Trophoblast cell (in vitro differentiated cells and primary cell): ENCODE measurements around the gene IRS1.
A peak's percentile ranks its signal among the peaks of the same experiment; 100 is the strongest.

Experiments used
- DNase-seq, 2 donors: peaks; one replicate each; pipeline ENCODE4 v3.0.0-alpha.2; 2016
- H2AFZ ChIP-seq: 2 replicates; pipeline ENCODE4 v1.6.1; 2013; ENCODE audit warnings: low read length, moderate library complexity, mild to moderate bottlenecking; ENCODE audit not compliant: insufficient read depth, poor library complexity
- H2AK5ac ChIP-seq: 2 replicates; pipeline ENCODE4 v1.6.1; 2013; ENCODE audit warnings: mild to moderate bottlenecking, low read length
- H2BK120ac ChIP-seq: 2 replicates; pipeline ENCODE4 v1.6.1; 2013; ENCODE audit warnings: low read length, mild to moderate bottlenecking, moderate library complexity; ENCODE audit not compliant: insufficient read depth, poor library complexity
- H2BK12ac ChIP-seq: 2 replicates; pipeline ENCODE4 v1.6.1; 2013; ENCODE audit warnings: mild to moderate bottlenecking, low read length, moderate library complexity
- H2BK5ac ChIP-seq: 2 replicates; pipeline ENCODE4 v1.6.1; 2013; ENCODE audit warnings: low read length, low read depth, moderate library complexity, mild to moderate bottlenecking; ENCODE audit not compliant: poor library complexity
- H3K14ac ChIP-seq: 2 replicates; pipeline ENCODE4 v1.6.1; 2013; ENCODE audit warnings: mild to moderate bottlenecking, low read length
- H3K18ac ChIP-seq: 2 replicates; pipeline ENCODE4 v1.6.1; 2013; ENCODE audit warnings: mild to moderate bottlenecking, low read length
- H3K23ac ChIP-seq: 2 replicates; pipeline ENCODE4 v1.6.1; 2013; ENCODE audit warnings: low read length
- H3K27ac ChIP-seq: 2 replicates; pipeline ENCODE4 v1.5.1; 2013; ENCODE audit warnings: low read depth, mild to moderate bottlenecking, inconsistent platforms, low read length, moderate library complexity
- H3K27me3 ChIP-seq: 2 replicates; pipeline ENCODE4 v1.6.1; 2013; ENCODE audit warnings: inconsistent platforms, mild to moderate bottlenecking, low read length, moderate library complexity; ENCODE audit not compliant: insufficient read depth
- H3K36me3 ChIP-seq, 2 experiments: 1 replicate in 1 of 2; 2 replicates in 1 of 2; pipeline ENCODE4 v1.6.1; 2013; ENCODE audit warnings: low read length in 2 of 2, mild to moderate bottlenecking in 2 of 2, moderate library complexity in 1 of 2; ENCODE audit not compliant: insufficient read depth in 2 of 2, control insufficient read depth in 1 of 2
- H3K4ac ChIP-seq: 2 replicates; pipeline ENCODE4 v1.6.1; 2013; ENCODE audit warnings: low read depth, mild to moderate bottlenecking, low read length, moderate library complexity
- H3K4me1 ChIP-seq, 2 experiments: 1 replicate in 1 of 2; 2 replicates in 1 of 2; pipeline ENCODE4 v1.6.1; 2013; ENCODE audit warnings: low read length in 2 of 2, mild to moderate bottlenecking in 2 of 2, moderate library complexity in 1 of 2; ENCODE audit not compliant: insufficient read depth in 2 of 2, control insufficient read depth in 1 of 2
- H3K4me2 ChIP-seq: 2 replicates; pipeline ENCODE4 v1.6.1; 2013; ENCODE audit warnings: inconsistent platforms, mild to moderate bottlenecking, low read length, moderate library complexity
- H3K4me3 ChIP-seq: 2 replicates; pipeline ENCODE4 v1.5.1; 2013; ENCODE audit warnings: mild to moderate bottlenecking, low read depth, low read length, inconsistent platforms
- H3K79me1 ChIP-seq: one replicate; pipeline ENCODE4 v1.6.1; 2013; ENCODE audit warnings: low read length
- H3K79me2 ChIP-seq: 2 replicates; pipeline ENCODE4 v1.6.1; 2013; ENCODE audit warnings: low read length, mild to moderate bottlenecking; ENCODE audit not compliant: control insufficient read depth, insufficient read depth, poor library complexity
- H3K9ac ChIP-seq: 2 replicates; pipeline ENCODE4 v1.6.1; 2013; ENCODE audit warnings: mild to moderate bottlenecking, low read length
- H3K9me3 ChIP-seq: 2 replicates; pipeline ENCODE4 v1.6.1; 2013; ENCODE audit warnings: low read depth, mild to moderate bottlenecking, control low read depth, inconsistent platforms, low read length; ENCODE audit not compliant: insufficient read depth
- H4K12ac ChIP-seq: 2 replicates; pipeline ENCODE4 v1.6.1; 2013; ENCODE audit warnings: low read depth, mild to moderate bottlenecking, low read length, moderate library complexity
- H4K8ac ChIP-seq: 2 replicates; pipeline ENCODE4 v1.6.1; 2013; ENCODE audit warnings: low read depth, mild to moderate bottlenecking, low read length, moderate library complexity
- H4K91ac ChIP-seq: one replicate; pipeline ENCODE4 v1.6.1; 2013; ENCODE audit warnings: low read depth, mild to moderate bottlenecking, low read length, moderate library complexity
- WGBS: extraction: QIAGEN DNeasy Blood & Tissue Kit; methylation state at CpG from one replicate; pipeline ENCODE4 v1.1.7; 2013; ENCODE audit warnings: missing lambda C conversion rate; ENCODE audit not compliant: insufficient read length, insufficient coverage; ENCODE audit errors: extremely low coverage; 5-methylcytosine and 5-hydroxymethylcytosine counted together

The IRS1 gene

DNA sequence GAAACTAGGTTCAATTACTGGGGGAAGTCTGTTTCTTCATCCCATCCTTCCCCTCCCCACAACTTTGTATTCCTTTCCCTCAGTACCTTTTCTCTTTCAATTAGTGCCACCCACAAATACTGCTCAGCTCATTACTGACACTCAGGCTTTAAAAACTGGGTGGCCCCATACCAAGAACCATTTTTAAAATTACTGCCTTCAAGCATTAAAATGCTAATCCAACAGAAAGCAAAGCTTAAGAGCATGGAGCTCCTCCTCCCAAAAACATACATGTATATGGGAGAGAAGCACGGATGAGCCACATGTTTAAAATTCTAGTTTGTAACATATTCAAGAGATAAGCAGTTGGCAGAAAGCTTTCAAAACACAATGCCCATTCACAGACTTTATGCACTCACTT, 44.0 kb downstream of the IRS1 start:
- DNase-seq: peak in 1 of 2 donors; percentile 28
- no CpG with 5 or more reads among the region's 1 CpG for WGBS
- no peaks in the 10 kb centered on the region for H3K27me3 ChIP-seq
- no peak overlapping the region for H2AFZ ChIP-seq
- no peak overlapping the region for H3K9ac ChIP-seq
- H3K4me1 ChIP-seq: peaks cover 7% of the 10 kb centered on the region in 2 experiments
- H2AK5ac ChIP-seq: no peak overlapping the region
- no peak overlapping the region for H3K4me2 ChIP-seq
- H4K91ac ChIP-seq: no peak overlapping the region
- no peak overlapping the region for H4K8ac ChIP-seq
- peaks cover 0 to 2% of the 10 kb centered on the region in 2 experiments for H3K36me3 ChIP-seq
- no peaks in the 10 kb centered on the region for H3K9me3 ChIP-seq
- H3K79me2 ChIP-seq: peaks cover 7% of the 10 kb centered on the region
- H3K4ac ChIP-seq: no peak overlapping the region
- H3K18ac ChIP-seq: no peak overlapping the region
- H3K79me1 ChIP-seq: peaks cover 2% of the 10 kb centered on the region
- no peak overlapping the region for H4K12ac ChIP-seq
- no peak overlapping the region for H3K14ac ChIP-seq
- H2BK120ac ChIP-seq: no peak overlapping the region
- H2BK12ac ChIP-seq: no peak overlapping the region
- no peak overlapping the region for H2BK5ac ChIP-seq
- H3K27ac ChIP-seq: no peak overlapping the region
- H3K23ac ChIP-seq: no peak overlapping the region
- no peak overlapping the region for H3K4me3 ChIP-seq

DNA sequence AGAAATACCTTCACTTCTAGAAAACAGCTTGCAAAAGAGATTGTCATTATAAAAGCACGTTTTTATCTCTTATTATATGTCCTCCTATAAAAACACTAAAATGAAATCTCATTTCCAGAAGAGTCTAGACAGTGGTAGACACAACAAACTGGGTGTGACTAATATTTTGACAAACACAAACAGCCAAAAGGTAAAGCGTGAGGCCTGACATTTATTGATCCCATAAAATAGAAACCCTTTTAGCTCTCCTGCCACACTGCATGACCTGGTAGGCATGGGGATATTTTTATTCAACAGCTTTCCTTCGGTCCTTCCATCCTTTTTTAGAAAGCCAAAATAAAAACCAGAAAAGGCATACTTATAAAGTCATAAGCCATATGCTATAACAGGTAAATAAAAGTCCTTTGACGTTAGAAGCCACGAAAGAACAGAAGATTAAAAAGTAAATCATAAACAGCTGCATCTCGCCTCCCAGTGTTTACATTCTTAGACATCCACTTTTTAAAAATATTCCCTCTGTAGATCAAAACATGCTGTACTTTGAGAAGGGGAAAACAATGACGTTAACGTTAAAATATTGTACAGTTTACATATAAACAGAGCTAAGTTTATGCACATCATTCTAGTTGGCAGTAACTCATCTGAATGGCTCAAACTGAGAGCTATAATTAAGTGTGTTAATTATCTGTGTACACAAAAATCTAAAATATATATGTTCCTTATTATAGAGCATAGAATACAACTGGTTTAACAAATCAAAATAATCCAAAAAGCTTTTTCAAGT, 44.6 kb downstream of the IRS1 start:
- Histone ChIP-seq H3K79me2 (peaks cover 7% of the 10 kb centered on the region), H3K4ac (peak overlapping the region; percentile 79), H4K12ac (no peak overlapping the region), H3K18ac (no peak overlapping the region), H3K27ac (no peak overlapping the region), H3K23ac (no peak overlapping the region), H2BK12ac (no peak overlapping the region), H3K27me3 (no peaks in the 10 kb centered on the region), H2AK5ac (no peak overlapping the region), H3K9ac (no peak overlapping the region), H2BK120ac (no peak overlapping the region), H2BK5ac (no peak overlapping the region), H3K4me3 (no peak overlapping the region), H3K9me3 (no peaks in the 10 kb centered on the region), H4K8ac (no peak overlapping the region), H3K4me1 (peaks cover 5% of the 10 kb centered on the region in 2 experiments), H3K79me1 (peaks cover 2% of the 10 kb centered on the region), H3K4me2 (no peak overlapping the region), H3K14ac (no peak overlapping the region), H2AFZ (no peak overlapping the region), H3K36me3 (peaks cover 0 to 2% of the 10 kb centered on the region in 2 experiments), H4K91ac (no peak overlapping the region)
- no peak for DNase-seq
- WGBS: no CpG with 5 or more reads among the region's 8 CpGs

DNA sequence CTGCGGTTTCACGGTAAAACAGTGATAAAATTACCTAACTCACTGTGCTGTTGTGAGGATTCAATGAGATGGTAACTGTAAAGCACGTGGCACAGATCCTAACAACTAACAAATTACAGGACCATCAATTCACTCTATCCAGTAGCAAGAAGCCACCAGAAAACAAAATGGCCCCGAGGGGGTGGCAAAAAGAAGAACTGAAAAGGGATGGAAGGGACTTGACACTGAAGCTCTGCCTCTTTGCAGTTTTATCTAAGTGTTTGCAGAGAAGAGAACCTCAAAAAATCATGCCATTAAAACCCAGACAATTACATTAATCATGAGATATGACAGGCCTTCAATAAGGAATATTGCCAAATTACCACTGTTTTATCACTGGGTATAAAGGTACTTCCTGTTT, 46.7 kb downstream of the IRS1 start:
- Histone ChIP-seq H3K36me3 (peaks cover 0 to 2% of the 10 kb centered on the region in 2 experiments), H4K8ac (no peak overlapping the region), H4K12ac (no peak overlapping the region), H2AFZ (no peak overlapping the region), H3K23ac (no peak overlapping the region), H2BK12ac (no peak overlapping the region), H3K4me1 (peaks cover 2 to 9% of the 10 kb centered on the region in 2 experiments), H3K79me2 (peaks cover 5% of the 10 kb centered on the region), H3K14ac (no peak overlapping the region), H2AK5ac (no peak overlapping the region), H3K4me2 (no peak overlapping the region), H2BK5ac (no peak overlapping the region), H3K9me3 (no peaks in the 10 kb centered on the region), H4K91ac (no peak overlapping the region), H3K27me3 (no peaks in the 10 kb centered on the region), H2BK120ac (no peak overlapping the region), H3K4me3 (no peak overlapping the region), H3K9ac (no peak overlapping the region), H3K79me1 (peaks cover 2% of the 10 kb centered on the region), H3K27ac (no peak overlapping the region), H3K18ac (peak overlapping the region; percentile 4), H3K4ac (no peak overlapping the region)
- no CpG with 5 or more reads among the region's 4 CpGs for WGBS
- no peak for DNase-seq

DNA sequence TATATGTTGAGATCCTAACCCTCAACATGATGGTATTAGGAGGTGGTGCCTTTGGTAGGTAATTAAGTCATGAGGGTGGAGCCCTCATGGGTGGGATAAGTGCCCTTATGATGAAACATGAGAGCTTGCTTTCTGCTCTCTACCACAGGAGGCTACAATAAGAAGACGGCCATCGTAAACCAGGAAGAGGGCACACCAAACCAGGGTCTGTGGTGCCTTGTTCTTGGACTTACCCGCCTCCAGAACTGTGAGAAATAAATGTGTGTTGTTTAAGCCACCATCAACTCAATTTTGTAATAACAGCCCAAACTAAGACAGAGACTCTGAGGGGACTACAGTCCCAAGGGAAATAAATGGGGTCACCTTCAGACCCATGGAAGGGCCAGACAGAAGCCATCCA, 52.3 kb downstream of the IRS1 start:
- Histone ChIP-seq H2BK120ac (no peak overlapping the region), H4K8ac (no peak overlapping the region), H3K79me2 (peaks cover 2% of the 10 kb centered on the region), H3K4me2 (no peak overlapping the region), H4K91ac (no peak overlapping the region), H3K4ac (peak overlapping the region; percentile 47), H3K4me1 (peaks cover 5 to 11% of the 10 kb centered on the region in 2 experiments), H2BK5ac (no peak overlapping the region), H3K27ac (no peak overlapping the region), H3K23ac (no peak overlapping the region), H3K18ac (peak overlapping the region; percentile 33), H3K9ac (no peak overlapping the region), H3K79me1 (no peaks in the 10 kb centered on the region), H2AK5ac (no peak overlapping the region), H2AFZ (no peak overlapping the region), H4K12ac (no peak overlapping the region), H3K14ac (no peak overlapping the region), H3K36me3 (peaks cover 2% of the 10 kb centered on the region in 2 experiments), H3K9me3 (no peaks in the 10 kb centered on the region), H3K4me3 (no peak overlapping the region), H2BK12ac (no peak overlapping the region), H3K27me3 (no peaks in the 10 kb centered on the region)
- no CpG with 5 or more reads among the region's 3 CpGs for WGBS
- no peak for DNase-seq
